K562 treated with DMSO at 1 percent for 12 hours (cell line): ENCODE measurements around the gene FOXA1. TPM values are rescaled to one million over a fixed set of nuclear protein-coding genes. Genes with fewer than 3 reads are reported as not detected.

ENCODE experiments used
- total RNA-seq: library from RNA; unstranded; fragments of 300-600 nt; gene quantifications from 2 replicates; pipeline ENCODE4 v1.2.3, GENCODE V29; 2022; ENCODE audit not compliant: insufficient read depth

The FOXA1 gene
- total RNA-seq, result 1.3 and 3.7 TPM in 2 replicates

GRCh38 chr14:37594971-37595808, at the start of gene FOXA1, which contains the start of gene TTC6:
FOXA1 (minus strand) TSS chr14:37595249; CDS start chr14:37594972, 277 bp downstream.
TTC6 (plus strand) TSS chr14:37595629; CDS start chr14:37622065, 26,436 bp downstream.

Other genes starting within 250 kb of the FOXA1 start
- gene TTC6, start 380 bp upstream of the FOXA1 start, total RNA-seq, result 0.10 TPM in 1 of 2 replicates, not detected in the other